Esophagus muscularis mucosa (tissue), 4 donors: ENCODE data around the gene MBD3L3.

Source experiments
- CTCF ChIP-seq, 3 experiments: fragments of 200-600 bp in 2 of 3; fragments of 450-650 bp in 1 of 3; sonication (generic) in 2 of 3; IDR thresholded peaks; one replicate each; pipeline ENCODE4 v1.5.1; 2017 to 2019; ENCODE audit warnings: antibody characterized with exemption in 3 of 3, mild to moderate bottlenecking in 2 of 3, moderate library complexity in 1 of 3
- EP300 ChIP-seq: sonication (generic); formaldehyde crosslinking; IDR thresholded peaks from one replicate; pipeline ENCODE4 v1.6.1; 2017; ENCODE audit warnings: antibody characterized with exemption
- POLR2A ChIP-seq: fragments of 450-650 bp; IDR thresholded peaks from one replicate; pipeline ENCODE4 v1.6.1; 2017; ENCODE audit warnings: antibody characterized with exemption, moderate library complexity, mild to moderate bottlenecking, low read depth
- POLR2AphosphoS5 ChIP-seq, 2 donors: sonication (generic); formaldehyde crosslinking; IDR thresholded peaks; one replicate each; pipeline ENCODE4 v1.6.1; 2017; ENCODE audit warnings: antibody characterized with exemption in 2 of 2

- TF ChIP-seq POLR2A (no peak), CTCF (IDR thresholded peaks at IDR 0.05) (no peak), POLR2AphosphoS5 (IDR thresholded peaks at IDR 0.05) (no peak), EP300 (no peak)
These were observed 11.4 kb upstream of the MBD3L3 start for GRCh38 chr19:7069904-7070226.
